Stimulated activated CD4-positive, alpha-beta T cell treated with anti-CD3 and anti-CD28 coated beads, TNF-alpha, amount 100 ng/mL, for 24 hours (primary cell): Measurements from ENCODE around the gene AHCTF1.

Source experiments
- DNase-seq, 3 experiments: peaks; one replicate each; pipeline ENCODE4 v3.0.0-alpha.2; 2020; ENCODE audit warnings: low read depth in 3 of 3

AHCTF1 gene

DNA sequence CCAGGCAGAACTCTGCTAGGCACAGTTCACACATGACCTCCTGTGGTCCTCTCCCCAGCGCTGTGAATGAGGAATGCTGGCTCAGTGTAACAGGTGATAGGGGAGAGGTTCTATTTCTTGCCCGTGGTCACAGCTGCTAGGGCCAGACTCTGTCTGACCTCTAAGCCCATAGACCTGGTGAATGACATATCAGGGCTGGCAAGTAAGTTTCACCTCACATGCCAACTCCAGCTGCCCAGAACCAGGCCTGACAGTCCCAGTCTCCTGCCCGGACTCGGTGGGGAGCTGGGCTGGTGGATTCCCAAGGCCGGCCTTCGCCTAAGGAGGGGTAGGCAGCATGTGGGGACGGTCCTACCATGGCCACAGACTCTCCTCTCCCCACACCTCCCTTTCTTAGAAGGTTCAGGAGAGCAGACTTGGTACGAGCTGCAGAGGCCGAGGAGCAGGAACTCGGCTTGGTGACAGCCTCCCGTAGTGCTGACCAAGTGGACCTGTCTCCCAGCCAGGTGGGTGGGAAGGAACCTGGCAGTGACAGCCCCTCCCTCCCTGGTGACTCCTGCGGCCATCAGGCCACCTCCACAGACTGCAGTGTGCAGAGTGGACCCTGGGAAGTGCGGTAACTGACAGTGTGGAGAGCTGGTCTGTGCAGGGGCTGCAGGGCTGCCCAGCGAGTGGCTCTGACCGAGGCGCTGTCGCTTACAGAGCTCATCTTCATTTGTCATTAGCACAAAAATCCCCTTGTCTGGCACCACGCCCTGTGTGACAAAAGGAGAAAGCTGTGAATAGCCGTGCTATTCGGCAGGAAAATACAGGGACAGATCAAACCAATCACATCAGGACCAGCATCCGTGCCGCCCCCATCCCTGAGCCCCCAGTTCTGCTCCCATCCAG, 132.9 kb downstream of the AHCTF1 start:
- DNase-seq = no peak

DNA sequence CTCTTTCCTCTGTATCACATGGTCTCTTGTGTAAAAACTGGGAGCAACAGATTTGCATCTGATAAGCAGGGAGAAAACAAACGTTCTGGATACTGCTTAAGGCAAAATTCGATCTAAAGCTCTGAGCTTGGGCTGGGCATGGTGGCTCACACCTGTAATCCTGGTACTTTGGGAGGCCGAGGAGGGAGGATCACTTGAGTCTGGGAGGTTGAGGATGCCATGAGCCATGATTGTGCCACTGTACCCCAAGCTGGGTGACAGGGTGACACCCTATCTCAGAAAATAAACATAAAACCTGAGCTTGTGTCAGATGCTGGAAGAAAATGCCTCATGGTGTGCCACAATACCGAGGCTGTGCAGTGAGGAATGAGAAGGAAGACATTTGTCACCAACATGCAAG, 133.6 kb downstream of the AHCTF1 start:
- DNase-seq = no peak

GRCh38 chr1:246797597-246797996, 134.2 kb downstream of the AHCTF1 start:
- DNase-seq = no peak

- no peak for DNase-seq
Measured at GRCh38 chr1:246797157-246797556, 134.6 kb downstream of the AHCTF1 start.

DNA sequence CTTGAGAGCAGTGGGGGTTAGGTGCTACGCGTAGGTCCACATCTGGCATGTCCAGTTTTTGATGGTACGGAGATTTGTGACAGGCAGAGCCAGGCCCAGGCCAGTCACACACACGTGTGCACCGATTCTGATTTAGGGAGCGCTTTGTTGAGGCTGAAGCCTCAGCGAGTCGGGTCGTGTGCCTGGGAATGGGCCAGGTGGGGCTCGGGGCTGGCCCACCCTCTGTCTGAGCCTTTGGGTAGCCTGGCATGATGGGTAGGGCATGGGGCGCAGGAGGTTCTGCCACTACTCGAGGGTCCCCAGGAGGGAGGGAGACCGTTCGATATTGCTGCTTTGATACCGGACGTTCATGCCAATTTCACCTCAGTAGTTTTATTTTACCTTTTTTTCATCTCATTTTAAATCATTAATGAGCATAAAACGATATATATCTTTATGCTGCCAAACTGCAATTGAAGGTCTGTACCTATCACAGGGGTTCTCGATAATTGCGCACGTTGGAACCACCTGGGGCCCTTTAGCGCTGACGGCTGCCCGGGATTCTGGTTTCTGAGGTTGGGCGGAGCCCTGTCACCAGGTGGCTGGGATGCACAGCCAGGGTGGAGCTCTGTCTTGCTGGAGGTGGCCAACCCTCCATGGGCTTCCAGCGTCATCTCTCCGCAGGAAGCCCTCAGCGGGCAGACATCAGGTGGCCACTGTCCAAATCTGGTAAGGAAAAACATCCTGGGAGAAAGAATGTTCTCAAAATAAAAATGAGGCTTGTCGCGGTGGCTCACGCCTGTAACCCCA, 135.6 kb downstream of the AHCTF1 start:
- DNase-seq = no peak

- DNase-seq = no peak
Measured at GRCh38 chr1:246794828-246795671, 136.7 kb downstream of the AHCTF1 start.

DNA sequence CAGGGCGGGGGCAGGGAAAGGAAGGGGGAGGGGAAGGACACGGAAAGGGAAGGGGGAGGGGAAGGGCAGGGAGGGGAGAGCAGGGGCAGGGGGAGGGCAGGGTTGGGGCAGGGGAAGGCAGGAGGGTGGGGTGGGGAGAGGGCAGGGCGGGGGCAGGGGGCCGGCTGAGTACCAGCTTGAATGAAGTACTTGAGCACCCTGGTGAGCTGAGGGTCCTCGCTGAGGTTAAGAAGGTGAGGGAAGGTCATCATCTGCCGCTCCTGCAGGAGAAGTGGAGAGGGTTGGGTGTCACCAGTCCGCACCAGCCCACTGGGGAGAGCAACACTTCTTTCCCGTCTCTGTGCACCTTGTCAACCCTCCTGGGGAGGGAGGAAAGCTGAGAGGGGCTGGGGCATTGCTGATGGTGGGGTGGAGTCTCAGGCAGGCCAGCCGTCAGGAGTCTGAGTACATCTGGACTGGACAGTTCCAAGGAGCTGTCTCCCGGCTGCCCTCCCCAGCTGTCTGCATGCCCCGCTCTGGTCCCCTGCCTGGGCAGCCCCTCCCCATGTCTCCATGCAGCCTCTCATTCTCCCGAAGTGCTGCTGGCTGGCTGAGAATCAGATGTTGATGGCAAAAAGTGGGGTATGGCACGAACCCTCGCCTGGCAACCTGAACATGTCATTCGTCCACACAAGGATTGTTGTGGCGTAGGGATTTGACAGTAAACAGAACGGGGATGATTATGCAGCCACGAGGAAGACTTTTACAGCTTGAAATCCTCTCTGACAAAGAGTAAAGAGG, 137.5 kb downstream of the AHCTF1 start:
- DNase-seq = no peak

DNA sequence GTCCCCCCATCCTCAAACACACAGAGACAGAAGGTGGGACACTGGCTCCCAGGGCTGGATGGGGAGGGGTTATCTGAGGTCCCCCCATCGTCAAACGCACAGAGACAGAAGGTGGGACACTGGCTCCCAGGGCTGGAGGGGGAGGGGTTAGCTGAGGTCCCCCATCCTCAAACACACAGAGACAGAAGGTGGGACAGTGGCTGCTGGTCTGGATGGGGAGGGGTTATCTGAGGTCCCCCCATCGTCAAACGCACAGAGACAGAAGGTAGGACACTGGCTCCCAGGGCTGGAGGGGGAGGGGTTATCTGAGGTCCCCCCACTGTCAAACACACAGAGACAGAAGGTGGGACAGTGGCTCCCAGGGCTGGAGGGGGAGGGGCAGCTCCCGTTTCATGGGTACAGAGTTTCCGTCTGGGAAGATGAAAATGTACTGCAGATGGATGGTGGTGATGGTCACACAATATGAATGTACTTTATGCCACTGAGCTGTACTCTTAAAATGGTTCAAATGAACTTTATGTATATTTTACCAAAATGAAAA, 138.3 kb downstream of the AHCTF1 start:
- DNase-seq = no peak

GRCh38 chr1:246792603-246793002, 139.1 kb downstream of the AHCTF1 start:
- DNase-seq = no peak

GRCh38 chr1:246791303-246791918, 140.3 kb downstream of the AHCTF1 start:
- no peak for DNase-seq

- DNase-seq = no peak
Measured at GRCh38 chr1:246790833-246791232, 140.9 kb downstream of the AHCTF1 start.

GRCh38 chr1:246790364-246790763, 141.4 kb downstream of the AHCTF1 start:
- no peak for DNase-seq

GRCh38 chr1:246789454-246790339, 142.1 kb downstream of the AHCTF1 start:
- no peak for DNase-seq
